HUES48 (cell line): ENCODE measurements around the gene CLMP.
A peak's percentile ranks its signal among the peaks of the same experiment; 100 is the strongest.
"Not testable (repeated sequence)": the region's sequence is repeated elsewhere in the genome, so short reads cannot be mapped to it uniquely, and the experiment has no call there.

ENCODE experiments used
- H3K27ac ChIP-seq: one replicate; pipeline ENCODE4 v1.7.0; 2013; ENCODE audit warnings: low read depth, low read length, inconsistent platforms
- H3K27me3 ChIP-seq: 2 replicates; pipeline ENCODE4 v1.6.1; 2013; ENCODE audit warnings: mild to moderate bottlenecking, low read length; ENCODE audit not compliant: control insufficient read depth, insufficient read depth
- H3K36me3 ChIP-seq: 2 replicates; pipeline ENCODE4 v1.6.1; 2013; ENCODE audit warnings: low read length; ENCODE audit not compliant: control insufficient read depth, insufficient read depth
- H3K4me1 ChIP-seq: 2 replicates; pipeline ENCODE4 v1.6.1; 2013; ENCODE audit warnings: mild to moderate bottlenecking, low read length; ENCODE audit not compliant: control insufficient read depth, insufficient read depth
- H3K4me3 ChIP-seq: 2 replicates; pipeline ENCODE4 v1.5.1; 2013; ENCODE audit warnings: mild to moderate bottlenecking, low read depth, low read length
- H3K9ac ChIP-seq: 2 replicates; pipeline ENCODE4 v1.6.1; 2013; ENCODE audit warnings: mild to moderate bottlenecking, low read depth, low read length, moderate library complexity
- H3K9me3 ChIP-seq: 2 replicates; pipeline ENCODE4 v1.6.1; 2013; ENCODE audit warnings: low read length; ENCODE audit not compliant: control insufficient read depth, insufficient read depth

CLMP gene

GRCh38 chr11:123216249-123216648 is 21.2 kb upstream of the CLMP start:
- Histone ChIP-seq H3K27ac (peak overlapping the region; percentile 74), H3K4me3 (no peak overlapping the region), H3K4me1 (peaks cover 24% of the 10 kb centered on the region), H3K36me3 (no peaks in the 10 kb centered on the region), H3K27me3 (no peaks in the 10 kb centered on the region), H3K9ac (no peak overlapping the region), H3K9me3 (no peaks in the 10 kb centered on the region)

GRCh38 chr11:123214940-123215339 is 19.9 kb upstream of the CLMP start:
- Histone ChIP-seq H3K4me3 (no peak overlapping the region), H3K9me3 (no peaks in the 10 kb centered on the region), H3K27ac (no peak overlapping the region), H3K4me1 (peaks cover 26% of the 10 kb centered on the region), H3K9ac (no peak overlapping the region), H3K36me3 (no peaks in the 10 kb centered on the region), H3K27me3 (no peaks in the 10 kb centered on the region)

GRCh38 chr11:123214396-123214795 is 19.3 kb upstream of the CLMP start:
- Histone ChIP-seq H3K27ac (no peak overlapping the region), H3K9ac (no peak overlapping the region), H3K36me3 (no peaks in the 10 kb centered on the region), H3K9me3 (no peaks in the 10 kb centered on the region), H3K4me1 (peaks cover 26% of the 10 kb centered on the region), H3K4me3 (no peak overlapping the region), H3K27me3 (no peaks in the 10 kb centered on the region)

GRCh38 chr11:123213307-123213771 is 18.3 kb upstream of the CLMP start:
- Histone ChIP-seq H3K4me3 (no peak overlapping the region), H3K4me1 (peaks cover 20% of the 10 kb centered on the region), H3K27ac (no peak overlapping the region), H3K36me3 (no peaks in the 10 kb centered on the region), H3K9ac (no peak overlapping the region), H3K9me3 (no peaks in the 10 kb centered on the region), H3K27me3 (no peaks in the 10 kb centered on the region)

GRCh38 chr11:123212406-123212805 is 17.4 kb upstream of the CLMP start:
- Histone ChIP-seq H3K27ac (no peak overlapping the region), H3K36me3 (no peaks in the 10 kb centered on the region), H3K4me1 (peaks cover 14% of the 10 kb centered on the region), H3K9ac (no peak overlapping the region), H3K4me3 (no peak overlapping the region), H3K9me3 (no peaks in the 10 kb centered on the region), H3K27me3 (no peaks in the 10 kb centered on the region)

GRCh38 chr11:123211981-123212380 is 16.9 kb upstream of the CLMP start:
- H3K4me3 ChIP-seq: no peak overlapping the region
- H3K9me3 ChIP-seq: no peaks in the 10 kb centered on the region
- no peaks in the 10 kb centered on the region for H3K27me3 ChIP-seq
- H3K9ac ChIP-seq: no peak overlapping the region
- peaks cover 16% of the 10 kb centered on the region for H3K4me1 ChIP-seq
- no peaks in the 10 kb centered on the region for H3K36me3 ChIP-seq
- no peak overlapping the region for H3K27ac ChIP-seq

- Histone ChIP-seq H3K4me3 (no peak overlapping the region), H3K9me3 (no peaks in the 10 kb centered on the region), H3K36me3 (no peaks in the 10 kb centered on the region), H3K27ac (peak overlapping the region; percentile 50), H3K27me3 (no peaks in the 10 kb centered on the region), H3K4me1 (peaks cover 14% of the 10 kb centered on the region), H3K9ac (0 out of 2 replicates have a peak overlapping the region, but pooled peaks have one; percentile 25)
Observed at GRCh38 chr11:123211149-123211852, 16.3 kb upstream of the CLMP start.

- Histone ChIP-seq H3K9me3 (no peaks in the 10 kb centered on the region), H3K27me3 (no peaks in the 10 kb centered on the region), H3K4me1 (peaks cover 14% of the 10 kb centered on the region), H3K4me3 (no peak overlapping the region), H3K36me3 (no peaks in the 10 kb centered on the region), H3K9ac (no peak overlapping the region), H3K27ac (no peak overlapping the region)
Observed at GRCh38 chr11:123209591-123209990, 14.5 kb upstream of the CLMP start.

- H3K9me3 ChIP-seq: no peaks in the 10 kb centered on the region
- H3K36me3 ChIP-seq: no peaks in the 10 kb centered on the region
- H3K9ac ChIP-seq: no peak overlapping the region
- peak overlapping the region; percentile 69 for H3K27ac ChIP-seq
- no peaks in the 10 kb centered on the region for H3K27me3 ChIP-seq
- peaks cover 14% of the 10 kb centered on the region for H3K4me1 ChIP-seq
- no peak overlapping the region for H3K4me3 ChIP-seq
Observed at GRCh38 chr11:123206791-123207434, 11.9 kb upstream of the CLMP start.

- not testable (repeated sequence) for H3K27ac ChIP-seq, H3K27me3 ChIP-seq, H3K36me3 ChIP-seq, H3K4me3 ChIP-seq, H3K9ac ChIP-seq, H3K4me1 ChIP-seq, H3K9me3 ChIP-seq
Observed at GRCh38 chr11:123206055-123206454, 11.0 kb upstream of the CLMP start.

GRCh38 chr11:123203934-123204333 is 8.9 kb upstream of the CLMP start:
- Histone ChIP-seq H3K27ac (no peak overlapping the region), H3K9me3 (no peaks in the 10 kb centered on the region), H3K27me3 (0 out of 2 replicates have a peak, but pooled peaks cover 6% of the 10 kb centered on the region), H3K4me1 (0 out of 2 replicates have a peak, but pooled peaks cover 7% of the 10 kb centered on the region), H3K9ac (no peak overlapping the region), H3K4me3 (no peak overlapping the region), H3K36me3 (no peaks in the 10 kb centered on the region)
